CD4-positive, alpha-beta T cell treated with Interferon alpha-2 for 1 hour (primary cell): ENCODE data around the gene OSM.

ENCODE experiments used
- DNase-seq, 2 donors: peaks; one replicate each; pipeline ENCODE4 v3.0.0-alpha.2; 2020 to 2022

OSM gene

DNA sequence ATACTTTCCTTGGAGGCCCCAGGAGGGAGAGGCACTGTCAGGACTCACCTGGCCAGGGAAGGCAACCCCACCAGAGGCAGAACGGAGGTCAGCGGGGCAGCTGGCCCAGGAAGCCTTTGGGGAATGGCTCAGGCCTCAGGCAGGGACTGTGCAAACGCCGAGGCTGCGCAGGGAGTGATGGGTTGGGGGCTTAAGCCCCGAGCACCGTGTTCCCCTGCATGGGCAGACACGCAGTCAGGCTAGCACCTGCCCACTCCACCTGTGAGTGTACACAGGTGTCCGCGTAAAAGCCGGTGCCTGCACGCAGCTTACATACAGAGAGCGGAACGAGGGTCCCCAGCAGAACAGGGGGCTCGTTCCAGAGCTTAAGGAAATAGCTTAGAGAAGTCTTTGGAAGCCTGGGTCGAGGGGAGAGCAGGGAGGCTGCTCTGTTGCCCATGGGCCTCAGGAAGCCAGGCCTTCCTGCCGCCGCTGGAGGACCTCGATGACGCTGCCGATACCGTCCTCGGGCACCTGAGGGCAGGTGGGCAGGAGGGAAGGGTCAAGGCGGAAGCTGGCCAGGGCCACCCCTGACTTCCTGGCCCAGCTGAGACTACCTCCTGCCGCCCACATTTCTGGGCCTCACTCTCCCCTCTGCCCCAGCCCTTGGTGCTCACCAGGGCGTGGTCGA lies 18.7 kb upstream of the OSM start:
- DNase-seq: no peak

DNA sequence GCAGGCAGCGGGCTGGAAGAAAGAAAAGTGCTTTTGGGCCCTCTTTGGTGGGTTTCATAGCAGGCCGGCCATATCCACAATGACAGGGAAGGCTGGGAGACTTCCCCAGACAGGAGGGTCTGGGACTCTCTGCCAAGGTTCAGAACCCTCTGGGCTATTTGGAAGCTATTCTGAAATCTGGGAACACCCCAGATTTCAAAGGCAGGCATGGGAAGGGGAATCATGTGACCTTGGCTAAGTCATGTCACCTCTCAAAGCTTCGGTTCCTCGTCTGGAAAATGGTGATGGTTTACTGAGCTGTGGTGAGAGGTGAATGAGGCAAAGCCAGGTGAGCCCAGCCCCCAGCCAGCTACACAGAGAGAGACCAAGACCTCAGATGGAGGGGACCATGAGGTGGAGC lies 18.0 kb upstream of the OSM start:
- no peak for DNase-seq

DNA sequence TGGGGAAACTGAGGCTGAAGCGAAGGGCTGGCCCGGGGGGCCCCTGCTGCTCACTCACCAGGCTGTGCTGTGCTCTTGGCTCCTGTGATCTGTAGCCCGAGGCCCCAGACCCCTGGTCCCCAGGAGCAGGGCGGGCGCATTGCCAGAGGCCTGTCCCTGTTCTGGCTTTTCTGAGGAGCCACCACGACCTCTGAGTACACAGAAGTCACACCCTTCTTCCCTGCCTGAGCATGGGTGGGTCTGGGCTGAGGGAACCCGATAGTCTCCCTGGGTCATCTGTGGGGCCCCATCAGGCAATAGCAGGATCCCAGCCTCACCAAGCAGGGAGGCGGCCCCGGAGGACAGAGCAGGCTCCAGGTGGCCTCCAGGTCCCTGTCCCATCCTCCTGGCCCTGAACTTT lies 17.5 kb upstream of the OSM start:
- DNase-seq: no peak

DNA sequence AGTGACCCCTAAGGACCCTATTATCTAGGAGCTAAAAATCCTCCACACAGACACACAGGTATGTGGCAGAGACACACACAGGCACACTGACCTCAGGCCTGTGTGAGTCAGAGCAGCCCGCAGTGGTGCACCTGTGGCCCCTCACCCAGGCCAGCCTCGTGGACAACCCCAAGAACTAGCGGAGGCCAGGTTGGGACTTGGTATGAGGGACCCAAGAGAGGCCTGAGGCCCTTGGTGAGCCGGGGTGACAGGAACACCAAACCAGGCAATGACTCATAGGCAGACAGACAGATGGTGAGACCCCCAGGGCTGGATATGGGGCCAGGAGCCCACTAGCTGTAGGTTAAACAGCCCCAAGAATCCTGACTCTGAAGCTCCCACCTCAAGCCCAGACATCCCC lies 16.7 kb upstream of the OSM start:
- DNase-seq: no peak

DNA sequence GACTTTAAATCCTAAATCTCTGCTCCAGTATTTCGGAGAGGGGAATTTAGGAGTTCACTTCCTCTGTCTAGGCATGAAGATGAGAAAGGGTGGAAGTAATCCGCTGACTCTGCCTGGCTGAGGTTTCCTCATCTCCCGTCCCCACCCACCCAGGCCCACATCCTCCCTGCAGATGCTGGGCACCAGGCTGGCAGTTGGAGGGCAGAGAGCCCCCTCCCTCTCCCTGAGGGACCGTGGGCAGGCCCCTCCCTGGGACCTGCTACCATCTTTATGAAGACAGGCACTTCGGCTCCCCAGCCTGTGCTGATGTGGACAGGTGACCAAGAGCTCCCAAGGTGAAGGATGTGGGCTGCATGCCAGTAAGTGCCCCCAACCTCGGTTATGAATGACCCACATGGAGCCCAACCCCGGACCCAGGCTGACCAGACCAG lies 16.0 kb upstream of the OSM start:
- DNase-seq: no peak

DNA sequence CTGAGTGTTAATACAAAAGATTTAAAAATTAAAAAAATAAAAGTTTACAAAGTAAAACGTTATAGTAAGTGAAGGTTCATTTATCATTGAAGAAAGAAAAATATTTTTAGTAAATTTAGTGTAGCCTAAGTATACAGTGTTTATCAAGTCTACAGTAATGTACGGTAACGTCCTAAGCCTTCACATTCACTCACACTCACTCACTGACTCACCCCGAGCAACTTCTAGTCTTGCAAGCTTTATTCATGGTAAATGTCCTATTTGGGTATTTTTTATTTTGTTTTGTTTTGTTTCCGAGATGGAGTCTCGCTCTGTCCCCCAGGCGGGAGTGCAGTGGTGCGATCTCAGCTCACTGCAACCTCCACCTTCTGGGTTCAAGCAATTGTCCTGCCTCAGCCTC lies 13.9 kb upstream of the OSM start:
- no peak for DNase-seq

DNA sequence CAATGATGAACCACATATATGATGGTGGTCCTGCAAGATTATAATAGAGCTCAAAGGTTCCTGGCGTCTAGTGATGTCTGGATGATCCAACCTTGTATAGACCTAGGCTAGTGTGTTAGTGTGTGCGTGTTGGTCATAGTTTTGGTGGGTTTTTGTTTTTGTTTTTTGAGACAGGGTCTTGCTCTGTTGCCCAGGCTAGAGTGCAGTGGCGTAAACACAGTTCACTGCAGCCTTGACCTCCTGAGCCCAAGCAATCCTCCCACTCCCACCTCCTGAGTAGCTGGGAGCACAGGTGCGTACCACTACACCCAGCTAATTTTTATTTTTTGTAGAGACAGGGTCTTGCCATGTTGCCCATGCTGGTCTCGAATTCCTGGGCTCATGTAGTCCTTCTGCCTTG lies 13.3 kb upstream of the OSM start:
- no peak for DNase-seq

DNA sequence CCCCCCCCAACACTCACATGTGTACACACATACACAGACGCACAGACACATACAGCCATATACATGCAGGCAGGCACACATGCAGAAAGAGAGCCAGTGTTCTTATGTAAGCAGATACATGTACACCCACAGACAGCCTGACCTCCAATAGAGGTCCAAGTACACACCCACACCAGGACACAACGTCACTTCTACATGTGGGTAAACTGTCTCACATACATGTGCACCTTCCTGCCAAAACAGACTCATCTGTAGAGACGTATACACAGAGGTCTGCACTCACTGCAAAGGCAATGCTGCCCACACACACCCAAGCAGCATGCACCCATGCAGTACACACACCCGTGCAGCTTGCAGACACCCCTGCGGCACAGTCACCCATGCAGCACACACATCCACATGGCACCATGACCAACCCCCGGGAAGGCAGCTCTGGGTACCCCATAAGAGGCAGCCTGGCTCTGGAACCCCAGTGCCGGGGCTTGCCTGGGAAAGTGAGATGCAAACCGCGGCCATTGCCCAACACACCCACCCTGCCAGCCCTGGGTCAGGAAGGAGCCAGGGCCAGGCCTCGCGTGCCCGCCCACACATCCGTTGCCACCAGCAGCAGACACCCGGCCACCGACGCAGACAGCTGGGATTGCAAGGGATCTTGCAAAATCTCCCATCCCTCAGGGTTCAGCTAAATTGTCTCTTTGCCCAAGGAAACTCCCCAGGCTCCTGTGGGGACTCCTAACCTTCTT lies 12.6 kb upstream of the OSM start:
- peak in 1 of 2 donors; percentile 34 for DNase-seq

DNA sequence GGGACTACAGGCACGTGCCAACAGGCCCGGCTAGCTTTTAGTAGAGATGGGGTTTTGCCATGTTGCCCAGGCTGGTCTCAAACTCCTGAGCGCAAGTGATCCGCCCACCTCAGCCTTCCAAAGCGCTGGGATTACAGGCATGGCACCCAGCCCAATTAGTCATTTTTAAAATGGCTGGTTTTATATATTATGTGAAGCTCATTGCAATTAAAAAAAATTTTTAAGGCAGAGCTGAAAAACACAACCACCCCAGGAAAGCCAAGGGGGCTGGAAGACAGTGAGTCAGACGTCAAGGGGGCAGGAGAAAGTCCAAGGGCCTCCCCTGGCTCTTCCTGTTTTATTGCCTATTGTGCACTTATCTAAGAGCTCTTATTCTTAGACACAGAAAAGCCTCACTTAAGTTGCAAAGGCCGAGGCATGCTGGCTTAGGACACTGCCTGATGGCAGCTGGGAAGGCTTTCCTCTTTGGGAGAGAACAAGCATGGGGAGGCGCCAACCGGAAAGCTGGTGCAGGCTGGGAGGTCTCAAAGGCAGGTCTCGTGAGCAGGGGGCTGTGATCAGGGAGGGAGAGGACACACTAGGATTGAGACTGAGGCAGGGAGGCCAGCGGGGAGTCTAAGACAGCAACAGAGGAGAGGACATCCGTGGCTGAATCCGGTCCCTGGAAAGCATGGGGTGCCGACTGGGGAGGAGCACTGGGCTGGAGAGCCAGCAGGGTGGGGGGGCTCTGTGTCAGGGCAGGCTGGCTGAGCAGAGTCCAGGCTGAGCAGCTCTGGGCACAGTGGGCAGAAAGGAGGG lies 11.1 kb upstream of the OSM start:
- no peak for DNase-seq

DNA sequence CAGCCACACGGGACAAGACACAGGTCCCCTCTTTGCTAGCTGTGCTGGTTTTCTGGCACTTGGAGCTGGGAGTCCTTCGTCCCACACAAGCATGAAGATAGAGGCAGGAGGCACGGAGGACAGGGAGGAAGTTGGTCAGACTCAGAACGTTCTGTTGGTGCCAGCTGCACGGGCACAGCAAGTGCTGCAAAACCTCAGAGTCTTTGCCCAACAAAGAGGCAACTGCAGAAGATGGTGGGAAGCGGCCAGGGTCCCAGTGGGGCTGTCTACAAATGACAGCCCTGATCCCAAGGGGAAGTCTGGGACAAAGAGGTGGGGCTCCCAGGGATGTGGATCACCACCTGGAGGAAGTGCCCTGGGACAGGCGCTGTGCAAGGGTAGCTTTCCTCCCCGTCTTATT lies 9.4 kb upstream of the OSM start:
- no peak for DNase-seq

DNA sequence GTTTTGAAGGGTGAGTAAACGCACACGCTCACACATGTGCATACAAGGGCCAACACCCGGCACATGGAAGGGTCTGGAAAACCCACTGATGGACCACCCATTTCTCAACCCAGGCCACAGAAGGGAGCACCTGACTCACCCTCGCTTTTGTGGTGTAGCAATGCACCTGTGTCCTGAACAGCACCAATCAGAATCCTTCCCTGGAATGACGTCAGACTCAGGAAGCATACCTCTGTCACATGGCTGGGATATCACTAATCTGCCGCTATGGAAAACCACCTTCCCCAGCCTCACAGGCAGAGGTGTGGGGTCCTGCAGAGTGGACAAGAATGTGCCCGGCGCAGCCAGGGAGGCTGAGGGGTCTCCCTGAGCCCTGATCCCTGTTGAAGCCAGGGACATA lies 9.0 kb upstream of the OSM start:
- DNase-seq: peak; percentile 24 to 61

DNA sequence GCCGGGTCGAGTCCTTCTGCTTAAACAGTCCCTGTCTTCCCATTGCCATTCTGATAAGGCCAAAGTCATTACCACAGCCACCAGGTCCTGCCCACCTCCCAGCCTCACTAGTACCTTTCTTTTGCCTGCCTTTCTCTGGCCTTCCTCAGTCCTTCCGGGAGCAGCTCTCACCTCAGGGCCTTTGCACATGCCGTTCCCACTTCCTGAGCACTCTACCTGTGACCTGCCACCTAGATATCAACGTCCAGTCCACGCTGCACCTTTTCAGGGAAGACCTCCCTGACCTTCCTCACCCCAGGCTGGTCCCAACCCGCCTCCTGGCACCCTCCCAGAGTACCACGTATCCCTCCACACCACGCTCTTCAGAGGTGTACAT lies 7.8 kb upstream of the OSM start:
- DNase-seq: no peak

DNA sequence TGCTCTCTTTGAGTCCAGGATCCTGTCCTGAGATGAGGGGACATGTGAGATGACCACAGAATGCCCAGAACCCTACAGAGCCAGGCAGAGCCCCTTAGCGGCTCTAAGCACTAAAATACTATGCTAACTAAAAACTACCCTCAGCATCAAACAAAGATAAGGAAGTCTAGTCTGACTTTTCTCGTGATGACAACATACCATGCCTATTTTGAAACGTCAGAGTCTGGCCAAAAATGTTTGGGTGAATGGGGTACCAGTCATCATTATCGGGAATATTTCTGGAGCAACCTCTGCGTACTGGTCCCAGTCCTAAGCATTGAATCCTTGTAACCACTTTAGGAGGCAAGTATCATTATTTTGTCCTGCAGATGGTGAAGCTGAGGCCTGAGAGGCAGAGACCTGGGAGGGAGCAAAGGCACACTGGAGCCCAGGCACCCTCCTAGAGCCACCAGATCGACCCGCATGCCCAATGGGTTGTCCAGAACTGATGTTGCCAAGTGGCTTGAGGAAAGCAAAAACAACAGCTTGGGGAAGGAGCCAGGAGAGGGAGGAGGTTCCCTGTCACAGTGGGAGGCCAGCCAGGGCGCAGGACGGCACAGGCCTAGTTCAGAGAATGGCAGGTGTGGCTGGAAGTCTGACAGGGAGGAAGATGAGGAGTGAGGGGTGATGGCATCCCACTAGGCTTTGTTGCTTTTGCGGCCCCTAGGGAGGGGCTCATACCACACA lies 7.2 kb upstream of the OSM start:
- no peak for DNase-seq

DNA sequence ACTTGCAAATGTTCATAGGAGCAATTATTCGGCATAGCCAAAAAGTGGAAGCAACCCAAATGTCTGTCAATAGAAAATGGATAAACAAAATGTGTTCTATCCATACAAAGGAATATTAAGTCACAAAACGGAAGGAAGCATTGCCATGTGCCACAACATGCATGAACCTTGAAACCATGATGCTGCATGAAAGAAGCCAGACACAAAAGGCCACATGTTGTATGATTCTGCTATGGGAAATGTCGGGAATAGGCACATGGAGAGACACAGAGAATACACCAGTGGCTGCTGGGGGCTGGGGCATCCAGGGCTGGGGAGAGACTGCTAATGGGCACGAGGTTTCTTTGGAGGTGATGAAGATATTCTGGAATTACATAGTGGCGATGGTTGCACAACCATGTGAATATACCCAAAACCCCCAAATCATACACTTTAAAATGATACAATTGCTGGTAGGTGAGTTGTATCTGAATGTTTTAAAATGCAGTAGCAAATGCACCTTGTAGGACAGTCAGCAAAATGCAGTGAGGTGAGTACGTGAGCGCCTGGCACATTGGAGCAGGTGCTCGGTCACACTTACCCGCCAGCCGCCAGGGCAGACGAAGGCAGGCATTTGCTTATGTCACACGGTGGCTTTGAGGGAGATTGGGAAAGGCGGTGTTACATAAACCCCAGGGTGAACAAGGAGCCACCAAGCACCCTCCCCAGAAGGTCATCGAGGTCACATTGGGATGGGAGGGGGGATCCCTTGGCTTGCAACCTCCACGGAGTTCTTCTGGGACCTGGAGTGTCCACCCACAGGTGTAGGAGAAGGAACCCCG lies 6.3 kb upstream of the OSM start:
- peak in 1 of 2 donors; percentile 37 for DNase-seq

DNA sequence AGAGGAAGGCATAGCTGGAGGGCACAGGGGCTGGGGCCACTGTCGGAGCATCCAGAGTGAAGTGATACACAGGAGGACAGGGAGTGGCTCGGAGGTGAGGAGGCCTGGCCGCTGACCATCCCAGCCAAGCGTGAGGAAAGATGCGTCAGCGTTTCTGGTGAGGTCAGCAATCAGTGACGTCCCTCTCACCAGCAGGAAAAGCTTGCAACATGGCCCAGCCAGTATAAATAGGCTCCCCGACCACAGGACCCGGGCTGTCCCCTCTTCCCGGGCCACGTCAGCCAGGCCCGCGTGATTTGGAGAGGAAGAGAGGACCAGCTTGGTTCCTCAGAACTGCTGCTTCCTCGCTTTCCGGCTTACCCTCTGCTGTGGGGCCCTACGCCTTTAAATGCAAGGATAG lies 4.2 kb upstream of the OSM start:
- DNase-seq: peak; percentile 40 to 85

DNA sequence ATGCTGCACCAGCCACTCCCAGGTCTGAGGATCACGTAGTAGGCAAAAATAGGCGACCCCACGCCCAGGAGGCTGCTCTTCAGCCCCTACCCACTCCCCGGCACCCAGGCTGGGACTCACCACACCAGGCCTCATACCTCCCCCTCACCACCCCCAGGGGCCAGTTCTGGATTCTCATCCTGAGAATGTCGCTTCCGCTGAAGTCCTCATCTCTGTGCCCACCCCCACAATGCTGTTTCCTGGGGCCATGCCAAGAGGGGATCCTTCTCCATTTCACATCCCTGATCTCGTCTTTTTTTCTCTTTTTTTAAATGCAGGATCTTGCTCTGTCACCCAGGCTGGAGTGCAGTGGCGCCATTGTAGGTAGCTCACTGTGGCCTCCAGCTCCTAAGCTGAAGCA lies 1.7 kb upstream of the OSM start:
- no peak for DNase-seq

DNA sequence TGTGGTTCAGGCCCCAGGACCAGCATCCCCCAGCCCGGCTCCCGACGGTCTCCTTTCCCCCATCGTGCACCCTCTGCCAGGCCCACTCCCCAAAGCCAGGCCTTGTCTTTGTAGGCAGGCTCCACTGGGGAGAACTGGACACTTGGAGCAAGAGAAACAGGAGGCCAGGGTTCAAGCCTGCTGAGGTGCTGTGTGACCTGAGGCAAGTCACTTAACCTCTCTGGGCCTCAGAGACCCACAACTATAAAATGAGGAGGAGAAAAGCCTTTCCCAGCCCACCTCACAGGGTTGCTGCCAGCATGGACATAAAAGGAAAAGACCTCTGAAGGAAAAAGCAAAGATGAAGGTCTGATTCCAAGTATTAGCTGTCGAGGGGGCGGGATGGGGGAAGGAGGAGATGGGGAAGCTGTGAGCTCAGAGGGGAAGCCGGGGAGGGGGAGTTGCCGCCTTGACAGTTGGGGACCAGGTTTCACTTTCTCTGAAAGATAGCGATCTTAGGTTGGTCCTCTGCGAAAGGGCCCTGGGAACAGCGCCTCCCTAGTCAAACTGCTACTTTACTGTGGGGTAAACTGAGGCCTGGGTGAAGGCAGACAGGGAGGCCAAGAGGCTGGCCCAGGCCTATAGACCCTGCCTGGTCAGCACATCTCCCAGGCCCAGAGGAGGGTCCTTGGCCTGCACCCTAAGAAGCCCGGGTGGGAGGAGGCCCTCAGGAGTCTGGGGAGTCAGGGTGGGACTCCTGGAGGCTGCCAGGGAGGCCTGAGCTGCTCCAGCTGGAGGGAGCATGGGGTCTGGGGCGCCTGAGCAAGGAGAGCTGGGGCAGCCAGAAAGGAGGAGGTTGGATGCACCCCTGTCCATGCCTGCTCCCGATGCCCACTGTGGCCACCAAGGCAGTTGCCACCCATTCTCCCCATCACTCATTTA lies 991 bp upstream of the OSM start:
- peak; percentile 79 to 87 for DNase-seq

DNA sequence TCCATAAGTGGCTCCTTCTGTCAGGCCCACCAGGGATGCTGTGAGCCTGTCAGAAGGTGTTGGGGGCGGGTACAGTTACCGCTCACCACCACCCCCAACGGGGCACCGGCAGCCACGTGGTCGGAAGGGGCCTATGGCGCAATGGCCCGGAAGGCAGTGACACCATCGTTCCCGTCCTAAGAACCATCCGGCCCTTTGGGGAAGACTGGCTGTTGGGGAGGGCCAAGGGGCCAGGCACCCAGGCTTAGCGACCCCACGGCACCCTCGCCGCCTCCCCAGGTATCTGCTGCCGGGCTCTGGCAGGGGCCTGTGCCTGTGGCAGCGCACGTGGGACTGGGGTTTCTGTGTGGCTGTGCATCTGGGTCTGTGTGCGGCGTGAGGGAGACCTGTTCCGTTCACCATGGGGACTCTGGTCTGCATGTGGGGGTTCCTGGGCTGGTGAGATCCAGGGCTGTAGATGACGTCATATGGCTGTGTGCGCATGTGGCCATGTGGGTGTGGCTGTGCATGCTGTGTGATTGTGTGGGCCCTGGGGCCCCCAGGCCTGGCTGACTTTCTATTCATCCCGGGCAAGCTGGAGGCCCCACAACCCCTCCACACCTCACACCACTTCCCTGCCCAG lies 717 bp downstream of the OSM start:
- DNase-seq: peak; percentile 89

DNA sequence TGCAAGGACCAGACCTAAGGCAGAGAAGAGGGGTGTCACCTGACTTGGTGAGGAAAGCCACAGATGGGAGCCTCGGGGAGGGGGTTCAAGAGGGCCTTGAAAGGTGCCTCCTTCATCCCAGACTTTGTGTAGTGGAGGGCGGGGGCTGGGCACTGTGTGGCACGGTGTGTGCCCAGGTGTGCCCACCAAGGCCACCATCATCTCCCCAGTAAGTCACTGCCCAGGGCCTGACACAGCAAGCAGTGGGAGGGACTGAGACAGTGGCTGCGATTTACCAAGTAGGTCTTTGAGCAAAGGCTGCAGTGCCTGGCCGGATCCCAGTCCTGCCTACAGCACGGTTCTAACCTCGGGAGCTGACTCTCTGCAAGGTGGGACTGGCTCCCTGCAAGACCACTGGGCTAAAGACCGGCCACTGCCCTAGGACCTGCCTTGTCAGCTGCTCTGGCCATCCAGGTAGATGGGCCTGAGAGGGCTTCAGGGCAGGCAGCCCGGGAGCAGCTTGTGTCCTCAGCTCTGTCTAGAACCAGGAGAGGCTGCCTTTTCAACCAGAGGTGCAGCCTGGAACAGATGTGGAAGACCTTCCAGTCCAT lies 1.4 kb downstream of the OSM start:
- DNase-seq: no peak

DNA sequence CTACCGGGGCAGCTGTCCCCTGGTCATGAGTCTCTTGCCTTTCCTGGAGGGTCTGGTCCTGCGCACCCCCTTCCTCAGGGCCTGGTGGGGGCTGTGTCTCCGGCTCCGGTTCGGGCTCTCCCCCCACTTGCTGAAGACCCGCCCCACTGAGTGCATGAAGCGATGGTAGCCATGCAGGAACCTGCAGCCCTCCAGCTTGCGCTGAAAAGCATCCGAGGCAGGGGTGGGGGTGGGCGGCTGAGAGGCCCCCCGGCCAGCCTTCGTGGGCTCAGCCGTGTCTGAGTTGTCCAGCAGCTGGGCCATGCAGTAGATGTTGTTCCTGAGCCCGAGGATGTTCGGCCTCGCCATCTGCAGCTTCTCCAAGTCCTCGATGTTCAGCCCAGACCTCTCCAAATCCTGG lies 2.8 kb downstream of the OSM start:
- DNase-seq: no peak
